Stimulated activated naive B cell treated with anti-CD40 and anti-IgM and Interleukin-4, amounts not matched to agents 10 μg/mL and 1 μg/mL and 100 μg/mL, for 72 hours (primary cell): ENCODE data around the gene MAP2K5.
A peak's percentile ranks its signal among the peaks of the same experiment; 100 is the strongest.

Experiments
- ATAC-seq, 2 donors: fragments of 150-1000 bp; cut with Tn5 transposase; replicated peaks; 2 replicates each; pipeline ENCODE4 v1.10.0; 2021; ENCODE audit warnings: moderate library complexity in 1 of 2
- DNase-seq: peaks from one replicate; pipeline ENCODE4 v3.0.0; 2021
- H3K27ac Mint-ChIP-seq: one replicate; pipeline ENCODE4 v1.8.0; 2022; ENCODE audit warnings: mild to moderate bottlenecking, mixed read lengths
- H3K27me3 Mint-ChIP-seq, 2 donors: one replicate each; pipeline ENCODE4 v1.8.0; 2022; ENCODE audit warnings: mixed read lengths in 2 of 2
- H3K36me3 Mint-ChIP-seq, 2 donors: one replicate each; pipeline ENCODE4 v1.8.0; 2022; ENCODE audit warnings: mixed read lengths in 2 of 2, mild to moderate bottlenecking in 1 of 2
- H3K4me1 Mint-ChIP-seq, 2 donors: one replicate each; pipeline ENCODE4 v1.8.0; 2022; ENCODE audit warnings: mixed read lengths in 2 of 2, mild to moderate bottlenecking in 1 of 2
- H3K4me3 Mint-ChIP-seq, 2 donors: one replicate each; pipeline ENCODE4 v1.8.0; 2022; ENCODE audit warnings: mild to moderate bottlenecking in 2 of 2, mixed read lengths in 2 of 2, moderate library complexity in 1 of 2
- H3K9me3 Mint-ChIP-seq, 2 donors: one replicate each; pipeline ENCODE4 v1.8.0; 2022; ENCODE audit warnings: mixed read lengths in 2 of 2, mild to moderate bottlenecking in 1 of 2

Gene MAP2K5

GRCh38 chr15:67542420-67543347 lies at the start of gene MAP2K5:
TSS of gene MAP2K5 (plus strand) at chr15:67542703. CDS start at chr15:67543336, 633 bp downstream.
- peaks cover 4 to 5% of the 10 kb centered on the region in 2 donors for H3K27me3 Mint-ChIP-seq
- ATAC-seq (peak; percentile 54 to 66), DNase-seq (peak; percentile 64)
- H3K4me3 Mint-ChIP-seq, result peak within 1 kb of the TSS; percentile 89 to 93
- no peaks in the 10 kb centered on the region for H3K9me3 Mint-ChIP-seq
- peak within 1 kb of the TSS; percentile 93 for H3K27ac Mint-ChIP-seq
- peaks cover 23 to 42% of the 10 kb centered on the region in 2 donors for H3K4me1 Mint-ChIP-seq
- peaks cover 4 to 12% of the 10 kb centered on the region in 2 donors for H3K36me3 Mint-ChIP-seq

- H3K4me3 Mint-ChIP-seq, result no peak overlapping the region
- H3K27ac Mint-ChIP-seq, result no peak overlapping the region
- no peak for ATAC-seq
These were observed 46.9 kb upstream of the MAP2K5 start for GRCh38 chr15:67495585-67495984.

GRCh38 chr15:67501177-67501835 lies 41.2 kb upstream of the MAP2K5 start:
- H3K27me3 Mint-ChIP-seq, result no peaks in the 10 kb centered on the region
- no peak overlapping the region for H3K4me3 Mint-ChIP-seq
- peaks cover 2 to 6% of the 10 kb centered on the region in 2 donors for H3K36me3 Mint-ChIP-seq
- ATAC-seq, result peak; percentile 31 to 54
- no peak overlapping the region for H3K27ac Mint-ChIP-seq
- no peaks in the 10 kb centered on the region for H3K9me3 Mint-ChIP-seq
- DNase-seq, result no peak
- peaks cover 10 to 14% of the 10 kb centered on the region in 2 donors for H3K4me1 Mint-ChIP-seq

More at GRCh38 chr15:67495585-67495984, 46.9 kb upstream of the MAP2K5 start:
- Mint-ChIP-seq H3K4me1 (peaks cover 2 to 9% of the 10 kb centered on the region in 2 donors), H3K27me3 (no peaks in the 10 kb centered on the region), H3K9me3 (no peaks in the 10 kb centered on the region), H3K36me3 (peaks cover 5 to 9% of the 10 kb centered on the region in 2 donors)
- DNase-seq, result no peak

GRCh38 chr15:67501836-67502461 lies 40.6 kb upstream of the MAP2K5 start:
- H3K4me3 Mint-ChIP-seq, result no peak overlapping the region
- ATAC-seq (no peak), DNase-seq (no peak)
- peaks cover 13 to 17% of the 10 kb centered on the region in 2 donors for H3K4me1 Mint-ChIP-seq
- H3K36me3 Mint-ChIP-seq, result peaks cover 0 to 4% of the 10 kb centered on the region in 2 donors
- no peaks in the 10 kb centered on the region for H3K27me3 Mint-ChIP-seq
- no peaks in the 10 kb centered on the region for H3K9me3 Mint-ChIP-seq
- no peak overlapping the region for H3K27ac Mint-ChIP-seq

GRCh38 chr15:67504056-67504455 lies 38.4 kb upstream of the MAP2K5 start:
- Mint-ChIP-seq H3K36me3 (peaks cover 1 to 7% of the 10 kb centered on the region in 2 donors), H3K27me3 (no peaks in the 10 kb centered on the region), H3K4me3 (no peak overlapping the region), H3K4me1 (peaks cover 13 to 20% of the 10 kb centered on the region in 2 donors), H3K27ac (peak overlapping the region; percentile 7), H3K9me3 (no peaks in the 10 kb centered on the region)
- no peak for ATAC-seq
- DNase-seq, result no peak

GRCh38 chr15:67504796-67505195 lies 37.7 kb upstream of the MAP2K5 start:
- DNase-seq, result no peak
- ATAC-seq, result no peak
- H3K4me1 Mint-ChIP-seq, result peaks cover 13 to 20% of the 10 kb centered on the region in 2 donors
- no peaks in the 10 kb centered on the region for H3K27me3 Mint-ChIP-seq
- no peaks in the 10 kb centered on the region for H3K9me3 Mint-ChIP-seq
- peaks cover 1 to 7% of the 10 kb centered on the region in 2 donors for H3K36me3 Mint-ChIP-seq
- H3K4me3 Mint-ChIP-seq, result no peak overlapping the region
- H3K27ac Mint-ChIP-seq, result no peak overlapping the region

GRCh38 chr15:67505675-67506572 lies 36.6 kb upstream of the MAP2K5 start:
- Mint-ChIP-seq H3K27me3 (no peaks in the 10 kb centered on the region), H3K36me3 (peaks cover 6 to 11% of the 10 kb centered on the region in 2 donors), H3K4me1 (peaks cover 13 to 20% of the 10 kb centered on the region in 2 donors), H3K9me3 (no peaks in the 10 kb centered on the region), H3K27ac (no peak overlapping the region), H3K4me3 (no peak overlapping the region)
- peak; percentile 65 to 71 for ATAC-seq
- no peak for DNase-seq

GRCh38 chr15:67506775-67507747 lies 35.4 kb upstream of the MAP2K5 start:
- Mint-ChIP-seq H3K4me3 (no peak overlapping the region), H3K9me3 (no peaks in the 10 kb centered on the region)

GRCh38 chr15:67508407-67508806 lies 34.1 kb upstream of the MAP2K5 start:
- ATAC-seq, result no peak
- peaks cover 17 to 27% of the 10 kb centered on the region in 2 donors for H3K36me3 Mint-ChIP-seq
- H3K4me1 Mint-ChIP-seq, result peaks cover 11 to 20% of the 10 kb centered on the region in 2 donors
- no peaks in the 10 kb centered on the region for H3K27me3 Mint-ChIP-seq
- DNase-seq, result no peak
- no peak overlapping the region for H3K27ac Mint-ChIP-seq
- no peak overlapping the region for H3K4me3 Mint-ChIP-seq
- no peaks in the 10 kb centered on the region for H3K9me3 Mint-ChIP-seq

More at GRCh38 chr15:67506775-67507747, 35.4 kb upstream of the MAP2K5 start:
- no peaks in the 10 kb centered on the region for H3K27me3 Mint-ChIP-seq
- ATAC-seq, result no peak
- peaks cover 11 to 20% of the 10 kb centered on the region in 2 donors for H3K4me1 Mint-ChIP-seq
- no peak for DNase-seq
- H3K27ac Mint-ChIP-seq, result no peak overlapping the region
- peaks cover 8 to 16% of the 10 kb centered on the region in 2 donors for H3K36me3 Mint-ChIP-seq

- Mint-ChIP-seq H3K4me1 (peaks cover 9 to 20% of the 10 kb centered on the region in 2 donors), H3K4me3 (no peak overlapping the region), H3K27ac (no peak overlapping the region), H3K27me3 (no peaks in the 10 kb centered on the region), H3K9me3 (no peaks in the 10 kb centered on the region), H3K36me3 (peaks cover 22 to 26% of the 10 kb centered on the region in 2 donors)
- ATAC-seq, result no peak
- no peak for DNase-seq
These were observed 32.6 kb upstream of the MAP2K5 start for GRCh38 chr15:67509918-67510317.

GRCh38 chr15:67510597-67511190 lies 31.8 kb upstream of the MAP2K5 start:
- Mint-ChIP-seq H3K36me3 (peaks cover 24 to 30% of the 10 kb centered on the region in 2 donors), H3K27ac (no peak overlapping the region), H3K27me3 (no peaks in the 10 kb centered on the region), H3K4me3 (no peak overlapping the region), H3K9me3 (no peaks in the 10 kb centered on the region), H3K4me1 (peaks cover 9 to 15% of the 10 kb centered on the region in 2 donors)
- DNase-seq (no peak), ATAC-seq (no peak)

- no peak for DNase-seq
- Mint-ChIP-seq H3K27ac (no peak overlapping the region), H3K9me3 (no peaks in the 10 kb centered on the region), H3K27me3 (no peaks in the 10 kb centered on the region), H3K4me1 (peaks cover 3 to 6% of the 10 kb centered on the region in 2 donors), H3K4me3 (no peak overlapping the region), H3K36me3 (peaks cover 24 to 30% of the 10 kb centered on the region in 2 donors)
- no peak for ATAC-seq
These were observed 30.9 kb upstream of the MAP2K5 start for GRCh38 chr15:67511606-67512005.
